Measurements from ENCODE around the gene FKBP1A.

- TF ChIP-seq POLR2A (IDR thresholded peaks at IDR 0.05) (no peak), EP300 (IDR thresholded peaks at IDR 0.05) (no peak)
- TF ChIP-seq, protein P1, sequence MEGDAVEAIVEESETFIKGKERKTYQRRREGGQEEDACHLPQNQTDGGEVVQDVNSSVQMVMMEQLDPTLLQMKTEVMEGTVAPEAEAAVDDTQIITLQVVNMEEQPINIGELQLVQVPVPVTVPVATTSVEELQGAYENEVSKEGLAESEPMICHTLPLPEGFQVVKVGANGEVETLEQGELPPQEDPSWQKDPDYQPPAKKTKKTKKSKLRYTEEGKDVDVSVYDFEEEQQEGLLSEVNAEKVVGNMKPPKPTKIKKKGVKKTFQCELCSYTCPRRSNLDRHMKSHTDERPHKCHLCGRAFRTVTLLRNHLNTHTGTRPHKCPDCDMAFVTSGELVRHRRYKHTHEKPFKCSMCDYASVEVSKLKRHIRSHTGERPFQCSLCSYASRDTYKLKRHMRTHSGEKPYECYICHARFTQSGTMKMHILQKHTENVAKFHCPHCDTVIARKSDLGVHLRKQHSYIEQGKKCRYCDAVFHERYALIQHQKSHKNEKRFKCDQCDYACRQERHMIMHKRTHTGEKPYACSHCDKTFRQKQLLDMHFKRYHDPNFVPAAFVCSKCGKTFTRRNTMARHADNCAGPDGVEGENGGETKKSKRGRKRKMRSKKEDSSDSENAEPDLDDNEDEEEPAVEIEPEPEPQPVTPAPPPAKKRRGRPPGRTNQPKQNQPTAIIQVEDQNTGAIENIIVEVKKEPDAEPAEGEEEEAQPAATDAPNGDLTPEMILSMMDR (IDR thresholded peaks at IDR 0.05), result no peak
Observed at GRCh38 chr20:1415667-1416468, 23.0 kb upstream of the FKBP1A start.

Data from sigmoid colon (tissue), 4 donors.